AG09319 (cell line): ENCODE data around the gene PHACTR3.

ENCODE experiments used
- DNase-seq: peaks from one replicate; pipeline ENCODE4 v3.0.0-alpha.2; 2010; ENCODE audit warnings: low read depth; ENCODE audit errors: extremely low read depth
- CTCF ChIP-seq: IDR thresholded peaks from 2 replicates; pipeline ENCODE4 v1.5.1; 2011; ENCODE audit warnings: low read depth, mild to moderate bottlenecking, inconsistent platforms, low read length, moderate library complexity

PHACTR3 gene

DNA sequence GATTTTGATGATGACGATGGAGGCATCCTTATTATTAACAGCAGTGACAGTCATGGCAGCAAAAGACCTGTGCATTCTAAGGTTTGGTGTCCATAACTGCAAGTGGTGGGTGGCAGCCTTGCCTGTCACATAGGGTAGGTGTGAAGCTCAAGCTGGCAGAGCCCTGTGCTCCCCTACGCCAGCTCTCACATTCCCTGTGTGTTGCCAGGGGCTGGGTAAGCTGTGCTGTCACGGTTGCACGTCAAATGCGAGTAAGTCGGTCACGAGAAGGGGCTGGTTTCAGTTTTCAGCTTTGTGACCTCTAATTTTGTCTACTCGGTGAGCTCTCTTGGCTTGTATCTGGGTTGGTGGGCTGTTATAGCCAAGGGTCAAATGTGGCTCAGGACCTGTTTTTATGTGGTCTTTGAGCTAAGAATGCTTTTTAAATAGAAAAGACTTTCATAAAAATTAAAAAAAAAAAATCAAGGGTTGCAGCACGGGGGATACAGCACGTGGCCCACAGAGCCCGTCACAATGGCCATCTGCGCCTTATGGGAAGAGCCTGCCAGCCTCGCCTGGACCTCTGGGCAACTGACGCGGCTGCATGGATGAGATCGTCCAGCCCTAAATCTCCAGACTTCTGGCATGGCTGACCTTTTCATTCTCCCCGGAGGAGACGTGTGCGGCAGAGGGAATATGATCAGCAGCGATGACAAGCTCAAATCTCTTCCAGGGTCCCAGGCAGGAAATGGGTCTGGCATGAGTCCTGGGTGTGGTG lies 148.5 kb downstream of the PHACTR3 start:
- DNase-seq: no peak
- no peak for TF ChIP-seq CTCF

- TF ChIP-seq CTCF: no peak
- DNase-seq: no peak
Observed at GRCh38 chr20:59753836-59754235, 149.5 kb downstream of the PHACTR3 start.

DNA sequence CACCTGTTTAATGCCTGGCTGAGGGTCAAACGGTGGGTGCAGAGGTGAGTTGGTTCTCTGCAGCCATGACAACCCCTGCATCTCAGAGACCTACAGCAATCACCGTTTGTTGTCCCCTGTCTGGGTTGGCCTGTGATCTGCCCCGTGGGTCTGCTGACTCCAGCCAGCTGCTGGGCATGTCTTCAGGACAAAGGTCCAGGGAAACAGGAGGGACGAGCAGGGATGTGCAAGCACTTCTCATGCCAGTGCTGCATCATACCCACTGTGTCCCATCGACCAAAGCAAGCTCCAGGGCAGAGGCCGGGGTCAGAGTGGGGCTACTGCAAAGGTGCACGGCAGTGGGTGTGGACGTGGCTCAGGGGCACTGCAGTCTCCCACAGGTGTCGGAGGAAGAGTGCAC lies 150.2 kb downstream of the PHACTR3 start:
- no peak for TF ChIP-seq CTCF
- no peak for DNase-seq

- DNase-seq: no peak
- TF ChIP-seq CTCF: no peak
Observed at GRCh38 chr20:59756241-59756640, 151.9 kb downstream of the PHACTR3 start.

GRCh38 chr20:59764037-59764436 lies 159.7 kb downstream of the PHACTR3 start:
- no peak for TF ChIP-seq CTCF

GRCh38 chr20:59765599-59766177 lies 161.3 kb downstream of the PHACTR3 start:
- no peak for DNase-seq
- no peak for TF ChIP-seq CTCF

More at GRCh38 chr20:59764037-59764436, 159.7 kb downstream of the PHACTR3 start:
- DNase-seq: no peak

- no peak for DNase-seq
- TF ChIP-seq CTCF: no peak
Observed at GRCh38 chr20:59767656-59768055, 163.3 kb downstream of the PHACTR3 start.
